Measurements from ENCODE around the gene APC. TPM values are rescaled to one million over a fixed set of nuclear protein-coding genes. Genes with fewer than 3 reads are reported as not detected.
"Not testable (repeated sequence)": the region's sequence is repeated elsewhere in the genome, so short reads cannot be mapped to it uniquely, and the experiment has no call there.

The APC gene
- total and polyA plus RNA-seq, 2 of the 8 experiments (the other 6 are each of a cell fraction or from before 2014, with no cell fraction given), result 6.8 to 41.9 TPM

GRCh38 chr5:112886975-112887374 lies 149.3 kb downstream of the APC start (continued):
- no peak for TF ChIP-seq ATF2 (IDR thresholded peaks at IDR 0.05; ENCODE audit: low read length)
- TF ChIP-seq ASH2L (IDR thresholded peaks at IDR 0.05; ENCODE audit: low read length), result no peak
- no peak for TF ChIP-seq USF2 (IDR thresholded peaks at IDR 0.05; ENCODE audit: low read length)
- no peak for TF ChIP-seq KDM1A (IDR thresholded peaks at IDR 0.05; ENCODE audit: borderline replicate concordance, low read length)

GRCh38 chr5:112892066-112892465 lies 154.4 kb downstream of the APC start:
- H2BK15ac ChIP-seq (ENCODE audit: low read length); H3K23me2 ChIP-seq (ENCODE audit: low read depth, low read length); H4K20me1 ChIP-seq (replicated peaks in 1 of 2; ENCODE audit: control insufficient read depth in 1 of 2, insufficient read depth in 2 of 2, low read length in 2 of 2); H3K9ac ChIP-seq (replicated peaks in 1 of 4; ENCODE audit: extremely low read depth in 1 of 4, low read depth in 3 of 4, low read length in 3 of 4); H3K4me2 ChIP-seq (ENCODE audit: insufficient read depth in 1 of 2, low read depth in 2 of 2, low read length in 2 of 2); DNase-seq (ENCODE audit: low read depth in 1 of 2, low spot score in 2 of 2); H3K36me3 ChIP-seq (ENCODE audit: control insufficient read depth in 2 of 4, insufficient read depth in 4 of 4, low read length in 3 of 4); H3K4me3 ChIP-seq (ENCODE audit: extremely low read depth in 1 of 4, insufficient read depth in 2 of 4, low read depth in 3 of 4, low read length in 4 of 4); H4K91ac ChIP-seq (replicated peaks; ENCODE audit: insufficient read length, low read length); H3K4me1 ChIP-seq (replicated peaks in 1 of 4; ENCODE audit: control insufficient read depth in 3 of 4, insufficient read depth in 4 of 4, low read length in 3 of 4); H3K79me1 ChIP-seq (ENCODE audit: low read depth, low read length); H3K79me2 ChIP-seq (ENCODE audit: control insufficient read depth in 1 of 2, insufficient read depth in 2 of 2, low read length in 2 of 2); H3K9me3 ChIP-seq (ENCODE audit: insufficient read depth in 2 of 2, low read depth in 1 of 2, low read length in 1 of 2); H3K27ac ChIP-seq (ENCODE audit: low read depth, low read length); H2BK120ac ChIP-seq (replicated peaks; ENCODE audit: low read depth, low read length); H2BK5ac ChIP-seq (ENCODE audit: low read depth, low read length); H3K14ac ChIP-seq (ENCODE audit: insufficient read length); H4K8ac ChIP-seq (ENCODE audit: extremely low read depth, insufficient read depth, low read length); H3K56ac ChIP-seq (replicated peaks; ENCODE audit: insufficient read length, low read depth, low read length); H3K23ac ChIP-seq (ENCODE audit: insufficient read length); H3K4ac ChIP-seq (replicated peaks; ENCODE audit: insufficient read length, low read depth, low read length); H3K27me3 ChIP-seq (replicated peaks in 1 of 4; ENCODE audit: control insufficient read depth in 3 of 4, extremely low read depth in 1 of 4, insufficient read depth in 3 of 4, low read length in 3 of 4); H3K18ac ChIP-seq (ENCODE audit: extremely low read depth, low read length); H2AFZ ChIP-seq (ENCODE audit: low read length); H2BK12ac ChIP-seq (ENCODE audit: low read depth, low read length); FAIRE-seq; H4K5ac ChIP-seq (ENCODE audit: insufficient read length, low read depth, low read length); H2BK20ac ChIP-seq (ENCODE audit: low read length); H2AK5ac ChIP-seq (ENCODE audit: low read depth, low read length): not testable (repeated sequence)
- CTCF ChIA-PET (ENCODE audit: partially characterized antibody), result interaction anchor here (1.6 kb wide), 1 partner anchor 44 kb away, joined by 4 read pairs; no protein-coding TSS in a partner anchor
- WGBS, 2 experiments (ENCODE audit: extremely low coverage in 1 of 2, insufficient coverage in 1 of 2, insufficient read length in 1 of 2, insufficient replicate concordance in 2 of 2, low coverage in 1 of 2, low lambda C conversion rate in 2 of 2, missing lambda C conversion rate in 1 of 2), result 90% methylated on average over 8 of the region's 8 CpGs; no CpG with 5 or more reads in 1 of the 2 experiments
- POLR2A ChIA-PET (ENCODE audit: partially characterized antibody), result interaction anchor here (1.6 kb wide), 1 partner anchor 9 kb away, joined by 6 read pairs; no protein-coding TSS in a partner anchor
